PFSK-1 (cell line): Measurements from ENCODE around the gene CD14.
A peak's percentile ranks its signal among the peaks of the same experiment; 100 is the strongest.

Source experiments
- FOXP2 ChIP-seq: optimal IDR thresholded peaks from 2 replicates; pipeline ENCODE3; 2011; ENCODE audit warnings: borderline replicate concordance, control low read depth, inconsistent platforms; ENCODE audit not compliant: insufficient read depth; ENCODE audit errors: extremely low read length, extremely low read depth
- POLR2AphosphoS5 ChIP-seq: IDR thresholded peaks from 2 replicates; pipeline ENCODE4 v1.6.1; 2012; ENCODE audit warnings: low read depth, mild to moderate bottlenecking, control low read depth, low read length, moderate library complexity
- SIN3A ChIP-seq: IDR thresholded peaks from 2 replicates; pipeline ENCODE4 v1.6.1; 2012; ENCODE audit warnings: mild to moderate bottlenecking, low read length, moderate library complexity, borderline replicate concordance; ENCODE audit not compliant: insufficient read depth
- TAF1 ChIP-seq: IDR thresholded peaks from 2 replicates; pipeline ENCODE4 v1.6.1; 2012; ENCODE audit warnings: low read length, control low read depth, borderline replicate concordance; ENCODE audit not compliant: insufficient read depth
- TF ChIP-seq, protein P1 (sequence below), 2 experiments: IDR thresholded peaks; 2 replicates each; pipeline versions ENCODE4 v1.6.1 to v1.8.0; 2011 to 2012; ENCODE audit warnings: low read depth in 2 of 2, low read length in 2 of 2, control low read depth in 1 of 2, inconsistent platforms in 1 of 2, mild to moderate bottlenecking in 1 of 2, moderate library complexity in 1 of 2; ENCODE audit not compliant: insufficient read depth in 1 of 2

CD14 gene

DNA sequence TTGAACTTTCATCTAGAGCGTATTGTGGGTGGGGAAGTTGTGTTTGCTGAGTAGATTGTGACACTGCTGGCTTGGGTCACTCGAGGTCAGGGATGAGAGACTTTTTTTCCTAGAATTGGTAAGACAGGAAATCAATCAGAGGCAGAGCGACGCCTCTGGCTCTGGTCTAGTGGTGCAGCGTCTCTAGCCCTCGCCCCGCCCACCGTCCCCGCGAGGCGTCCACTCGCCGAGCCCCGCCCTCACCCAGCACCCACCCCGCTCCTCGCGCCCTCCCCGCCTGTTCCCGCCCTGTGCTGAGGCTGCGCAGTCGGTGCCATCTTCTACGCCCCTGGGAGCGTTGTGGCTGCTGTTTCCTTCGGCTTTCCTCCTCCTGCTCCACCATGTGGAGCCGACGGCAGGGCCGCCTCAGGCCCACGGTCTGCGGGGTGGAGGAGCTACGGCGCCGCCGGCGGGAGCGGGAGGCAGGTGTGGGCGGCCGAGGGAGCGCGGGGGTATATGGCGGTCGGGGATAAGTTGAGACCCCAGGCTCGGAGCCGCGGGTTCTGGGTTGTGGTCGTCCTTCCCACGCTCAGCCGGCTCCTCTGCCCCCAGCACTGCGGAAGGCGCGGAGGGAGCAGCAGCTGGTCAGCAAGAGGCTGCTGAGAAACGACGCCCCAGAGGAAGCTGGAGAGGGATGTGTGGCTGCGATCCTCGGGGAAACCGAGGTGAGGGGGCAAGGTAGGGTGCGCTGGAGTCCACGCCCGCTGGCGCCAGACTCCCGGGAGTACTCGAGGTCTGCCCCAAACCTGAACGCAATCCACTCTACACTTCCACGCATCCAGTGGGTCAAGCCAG lies 6.4 kb upstream of the CD14 start, which contains the start of gene TMCO6:
TSS of gene TMCO6 (plus strand) at position 304 of the 834 bp plus-strand sequence. CDS start at position 381, 77 bp downstream.
- TF ChIP-seq, protein P1, sequence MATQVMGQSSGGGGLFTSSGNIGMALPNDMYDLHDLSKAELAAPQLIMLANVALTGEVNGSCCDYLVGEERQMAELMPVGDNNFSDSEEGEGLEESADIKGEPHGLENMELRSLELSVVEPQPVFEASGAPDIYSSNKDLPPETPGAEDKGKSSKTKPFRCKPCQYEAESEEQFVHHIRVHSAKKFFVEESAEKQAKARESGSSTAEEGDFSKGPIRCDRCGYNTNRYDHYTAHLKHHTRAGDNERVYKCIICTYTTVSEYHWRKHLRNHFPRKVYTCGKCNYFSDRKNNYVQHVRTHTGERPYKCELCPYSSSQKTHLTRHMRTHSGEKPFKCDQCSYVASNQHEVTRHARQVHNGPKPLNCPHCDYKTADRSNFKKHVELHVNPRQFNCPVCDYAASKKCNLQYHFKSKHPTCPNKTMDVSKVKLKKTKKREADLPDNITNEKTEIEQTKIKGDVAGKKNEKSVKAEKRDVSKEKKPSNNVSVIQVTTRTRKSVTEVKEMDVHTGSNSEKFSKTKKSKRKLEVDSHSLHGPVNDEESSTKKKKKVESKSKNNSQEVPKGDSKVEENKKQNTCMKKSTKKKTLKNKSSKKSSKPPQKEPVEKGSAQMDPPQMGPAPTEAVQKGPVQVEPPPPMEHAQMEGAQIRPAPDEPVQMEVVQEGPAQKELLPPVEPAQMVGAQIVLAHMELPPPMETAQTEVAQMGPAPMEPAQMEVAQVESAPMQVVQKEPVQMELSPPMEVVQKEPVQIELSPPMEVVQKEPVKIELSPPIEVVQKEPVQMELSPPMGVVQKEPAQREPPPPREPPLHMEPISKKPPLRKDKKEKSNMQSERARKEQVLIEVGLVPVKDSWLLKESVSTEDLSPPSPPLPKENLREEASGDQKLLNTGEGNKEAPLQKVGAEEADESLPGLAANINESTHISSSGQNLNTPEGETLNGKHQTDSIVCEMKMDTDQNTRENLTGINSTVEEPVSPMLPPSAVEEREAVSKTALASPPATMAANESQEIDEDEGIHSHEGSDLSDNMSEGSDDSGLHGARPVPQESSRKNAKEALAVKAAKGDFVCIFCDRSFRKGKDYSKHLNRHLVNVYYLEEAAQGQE (IDR thresholded peaks at IDR 0.05; ENCODE audit: insufficient read depth in 1 of 2, low read depth in 2 of 2, low read length in 2 of 2): 0 out of 4 replicates have a peak, but pooled peaks of 1 of the 2 experiments have one; percentile 16
- TF ChIP-seq FOXP2 (peak; percentile 37), TAF1 (peak; percentile 74; the same call in 1 of the 2 replicates), POLR2AphosphoS5 (peak; percentile 94), SIN3A (0 out of 2 replicates have a peak, but pooled peaks have one; percentile 10)

DNA sequence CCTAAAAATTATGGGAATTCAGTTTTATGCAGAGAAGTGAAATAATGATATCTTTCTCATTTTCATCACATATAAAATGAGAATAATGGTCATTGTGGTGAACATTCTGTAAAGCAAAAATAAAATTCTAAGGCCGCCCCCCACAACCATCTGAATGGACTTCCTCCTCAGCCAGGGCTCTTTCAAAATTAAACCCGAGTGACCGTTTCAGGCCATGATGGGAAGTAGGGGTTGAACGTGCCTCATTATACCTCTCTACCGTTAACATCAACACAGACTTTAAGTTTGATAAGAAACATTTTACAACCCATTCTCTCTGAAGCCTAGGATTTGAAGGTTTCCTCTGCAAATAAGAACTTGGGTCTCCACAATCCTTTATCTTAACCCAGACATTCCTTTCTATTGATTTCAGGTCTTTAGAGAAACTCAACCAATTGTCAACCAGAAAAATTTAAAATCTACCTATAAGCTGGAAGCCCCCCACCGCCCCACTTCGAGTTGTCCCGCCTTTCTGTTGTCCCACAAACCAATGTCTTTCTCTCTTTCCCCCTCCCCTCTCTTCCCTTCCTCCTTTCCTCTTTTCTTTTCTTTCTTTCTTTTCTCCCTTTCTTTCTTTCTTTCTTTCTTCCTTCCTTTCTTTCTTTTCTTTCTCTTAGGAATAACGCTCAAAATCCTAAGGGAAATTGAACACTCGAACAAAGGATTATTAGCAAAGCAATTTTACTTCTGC lies 4.6 kb upstream of the CD14 start:
- no peak for TF ChIP-seq SIN3A
- TF ChIP-seq, protein P1 (IDR thresholded peaks at IDR 0.05; ENCODE audit: insufficient read depth in 1 of 2, low read depth in 2 of 2, low read length in 2 of 2): no peak
- no peak for TF ChIP-seq FOXP2
- no peak for TF ChIP-seq POLR2AphosphoS5
- no peak for TF ChIP-seq TAF1

DNA sequence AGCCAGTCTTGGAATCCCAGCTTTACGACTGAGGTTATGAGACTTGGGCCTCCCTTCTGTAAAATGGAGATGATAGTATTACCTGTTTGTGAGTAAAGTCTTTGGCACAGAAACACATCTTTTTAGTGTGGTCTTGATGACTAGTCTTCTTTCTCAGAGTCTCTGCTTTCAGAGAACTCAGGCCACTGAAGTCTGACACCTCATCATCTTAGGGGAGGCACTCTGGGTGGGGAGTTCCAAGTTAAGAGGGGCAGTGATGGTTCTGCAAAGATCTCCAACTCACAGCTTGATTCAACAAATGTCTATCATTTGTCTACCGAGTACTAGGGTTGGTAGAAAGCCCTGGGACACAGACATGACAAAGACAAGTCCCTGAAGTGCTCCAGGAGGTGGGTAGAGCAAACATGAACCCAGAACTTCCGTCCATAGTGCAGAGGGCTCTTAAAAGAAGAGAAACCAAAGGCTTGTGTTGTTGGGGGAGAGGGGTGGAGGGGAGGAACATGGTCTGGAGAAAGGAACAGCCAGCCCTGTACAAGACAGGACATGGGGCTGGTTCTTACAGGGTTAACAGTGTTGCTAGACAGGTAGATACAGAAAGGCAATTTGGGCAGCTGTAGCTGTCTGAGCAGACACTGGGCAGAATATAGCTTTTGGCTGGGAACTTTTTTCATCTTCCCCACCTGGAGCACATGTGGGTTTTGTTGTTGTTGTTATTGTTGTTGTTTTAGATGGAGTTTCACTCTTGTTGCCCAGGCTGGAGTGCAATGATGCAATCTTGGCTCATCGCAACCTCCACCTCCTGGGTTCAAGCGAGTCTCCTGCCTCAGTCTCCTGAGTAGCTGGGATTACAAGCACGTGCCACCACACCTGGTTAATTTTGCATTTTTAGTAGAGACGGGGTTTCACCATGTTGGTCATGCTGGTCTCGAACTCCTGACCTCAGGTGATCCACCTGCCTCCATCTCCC lies 2.6 kb upstream of the CD14 start:
- TF ChIP-seq, protein P1 (IDR thresholded peaks at IDR 0.05; ENCODE audit: insufficient read depth in 1 of 2, low read depth in 2 of 2, low read length in 2 of 2): no peak
- TF ChIP-seq FOXP2: no peak
- TF ChIP-seq POLR2AphosphoS5: no peak
- no peak for TF ChIP-seq TAF1
- no peak for TF ChIP-seq SIN3A

- no peak for TF ChIP-seq SIN3A
- TF ChIP-seq TAF1: no peak
- no peak for TF ChIP-seq FOXP2
- TF ChIP-seq POLR2AphosphoS5: no peak
- TF ChIP-seq, protein P1 (IDR thresholded peaks at IDR 0.05; ENCODE audit: insufficient read depth in 1 of 2, low read depth in 2 of 2, low read length in 2 of 2): no peak
Observed at GRCh38 chr5:140634103-140634502, 1.1 kb upstream of the CD14 start.
